Measurements from ENCODE around the gene ZNF414.
A peak's percentile ranks its signal among the peaks of the same experiment; 100 is the strongest.
"Not testable (repeated sequence)": the region's sequence is repeated elsewhere in the genome, so short reads cannot be mapped to it uniquely, and the experiment has no call there.

Gene ZNF414, protein sequence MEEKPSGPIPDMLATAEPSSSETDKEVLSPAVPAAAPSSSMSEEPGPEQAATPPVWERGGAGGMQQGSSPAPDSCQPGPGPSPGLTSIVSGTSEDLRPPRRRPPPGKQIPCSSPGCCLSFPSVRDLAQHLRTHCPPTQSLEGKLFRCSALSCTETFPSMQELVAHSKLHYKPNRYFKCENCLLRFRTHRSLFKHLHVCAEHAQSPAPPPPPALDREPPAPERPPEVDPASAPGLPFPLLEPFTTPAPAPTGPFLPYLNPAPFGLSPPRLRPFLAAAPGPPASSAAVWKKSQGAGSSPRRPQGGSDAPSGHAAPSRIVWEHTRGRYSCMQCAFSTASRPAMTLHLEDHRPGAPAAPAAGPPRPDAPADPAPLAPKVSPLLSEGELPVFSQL

DNA sequence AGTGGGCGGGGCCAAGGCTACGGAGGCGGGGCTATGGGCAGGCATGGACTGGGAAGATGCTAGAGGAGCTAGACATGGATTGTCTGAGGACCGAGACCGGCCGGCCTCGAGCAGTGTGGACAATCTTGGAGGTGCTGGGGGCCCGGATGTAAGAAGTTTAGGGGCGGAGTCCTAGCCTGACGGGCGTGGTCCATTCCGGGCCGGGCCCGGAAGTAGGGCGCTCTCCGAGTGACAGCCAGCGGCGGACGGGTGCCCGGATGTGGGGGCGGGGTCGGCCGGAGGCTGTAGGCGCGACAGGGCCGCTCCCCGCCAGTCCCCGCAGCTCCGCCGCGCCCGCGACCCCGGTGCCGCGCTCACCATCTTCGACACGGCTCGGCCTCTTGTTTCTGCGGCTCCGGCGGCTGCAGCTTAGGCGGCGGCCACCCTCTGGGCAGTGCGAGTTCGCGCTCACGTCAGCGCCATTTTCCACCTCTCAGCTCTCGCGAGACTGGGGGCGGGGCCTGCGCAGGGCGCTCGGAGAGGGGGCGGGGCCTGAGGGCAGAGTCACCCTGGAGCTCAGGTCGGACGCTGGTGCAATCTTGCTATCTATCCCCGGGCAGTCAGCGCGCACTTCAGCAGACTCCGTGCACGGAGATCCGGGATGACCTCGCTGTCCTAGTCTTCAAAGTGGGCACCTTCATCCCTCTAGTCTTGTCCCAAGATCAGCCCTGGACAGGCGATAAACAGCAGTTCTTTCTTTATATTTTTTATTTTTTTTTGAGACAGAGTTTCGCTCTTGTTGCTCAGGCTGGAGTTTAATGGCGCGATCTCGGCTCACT, at the start of gene ZNF414:
Gene ZNF414, minus strand, starts transcription at position 481 of the 818 bp plus-strand sequence. Its CDS starts 121 bp downstream, at position 360.
- peak; percentile 91 for DNase-seq

DNA sequence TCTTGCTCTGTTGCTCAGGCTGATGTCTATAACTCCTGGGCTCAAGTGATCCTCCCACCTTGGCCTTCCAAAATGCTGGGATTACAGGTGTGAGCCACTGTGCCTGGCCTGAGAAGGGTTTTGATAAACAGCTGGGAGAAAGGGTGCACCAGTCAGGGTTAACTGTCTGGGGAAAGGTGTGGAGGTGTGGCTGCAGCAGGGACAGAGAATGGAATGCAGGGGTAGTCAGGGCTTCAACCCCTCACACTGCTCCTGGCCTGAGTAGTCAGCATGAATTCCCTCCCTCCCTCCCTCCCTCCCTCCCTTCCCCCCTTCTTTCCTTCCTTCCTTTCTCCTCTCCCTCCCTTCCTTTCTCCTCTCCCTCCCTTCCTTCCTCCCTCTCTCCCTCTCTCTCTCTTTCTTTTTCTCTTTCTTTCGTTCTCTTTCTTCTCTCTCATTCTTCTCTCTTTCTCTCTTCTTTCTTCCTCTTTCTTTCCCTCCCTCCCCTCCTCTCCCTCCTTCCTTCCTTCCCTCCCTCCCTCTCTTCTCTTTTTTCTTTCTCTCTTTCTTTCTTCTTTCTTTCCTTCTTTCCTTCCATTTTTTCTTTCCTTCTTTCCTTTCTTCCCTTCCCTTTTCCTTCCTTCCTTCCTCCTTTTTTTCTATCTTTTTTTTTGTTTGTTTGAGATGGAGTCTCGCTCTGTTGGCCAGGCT, 47.3 kb upstream of the ZNF414 start:
- no peak for DNase-seq

DNA sequence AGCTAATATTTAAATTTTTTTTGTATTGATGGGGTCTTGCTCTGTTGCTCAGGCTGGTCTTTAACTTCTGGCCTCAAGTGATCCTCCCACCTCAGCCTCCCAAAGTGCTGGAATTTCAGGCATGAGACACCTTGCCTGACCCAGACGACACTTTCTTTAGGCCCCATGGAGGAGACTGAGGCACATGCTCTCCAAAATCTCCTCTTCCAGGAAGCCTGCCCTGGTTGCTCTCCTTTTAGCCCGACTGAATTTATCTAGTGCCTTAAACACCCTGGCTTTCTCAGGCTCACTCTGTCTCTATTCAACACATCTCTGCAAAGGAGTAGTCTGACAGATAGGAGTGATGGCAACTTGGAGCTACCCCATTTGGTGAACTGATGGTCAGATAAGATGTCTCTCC, 44.4 kb upstream of the ZNF414 start:
- DNase-seq: no peak

DNA sequence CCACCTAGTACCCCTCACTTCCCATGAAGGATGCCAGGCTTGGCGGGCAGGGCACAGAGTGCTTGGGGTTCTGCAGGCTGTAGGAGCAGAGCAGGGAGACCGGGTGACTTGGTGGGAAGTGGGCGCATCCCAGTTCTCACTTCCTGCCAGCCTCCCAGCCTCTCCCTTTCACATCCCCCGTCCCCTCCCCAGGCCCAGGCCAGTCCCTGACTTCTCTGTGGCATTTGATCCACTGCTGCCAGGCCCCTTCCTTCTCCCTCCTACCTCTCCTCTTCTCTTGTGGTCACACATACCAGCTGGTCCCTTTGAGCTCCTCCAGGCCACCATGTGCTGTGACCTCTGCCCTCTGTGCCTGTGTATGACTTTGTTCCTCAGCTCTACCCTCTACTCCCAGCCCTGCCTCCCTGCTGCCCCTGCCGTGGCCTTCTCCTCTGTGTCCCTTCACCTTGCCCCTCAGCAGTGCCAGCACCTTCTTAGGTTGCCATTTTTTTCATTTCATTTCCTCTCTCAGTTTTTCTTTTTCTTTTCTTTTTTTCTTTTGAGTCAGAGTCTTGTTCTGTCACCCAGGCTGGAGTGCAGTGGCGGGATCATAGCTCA, 43.8 kb upstream of the ZNF414 start:
- DNase-seq: no peak

DNA sequence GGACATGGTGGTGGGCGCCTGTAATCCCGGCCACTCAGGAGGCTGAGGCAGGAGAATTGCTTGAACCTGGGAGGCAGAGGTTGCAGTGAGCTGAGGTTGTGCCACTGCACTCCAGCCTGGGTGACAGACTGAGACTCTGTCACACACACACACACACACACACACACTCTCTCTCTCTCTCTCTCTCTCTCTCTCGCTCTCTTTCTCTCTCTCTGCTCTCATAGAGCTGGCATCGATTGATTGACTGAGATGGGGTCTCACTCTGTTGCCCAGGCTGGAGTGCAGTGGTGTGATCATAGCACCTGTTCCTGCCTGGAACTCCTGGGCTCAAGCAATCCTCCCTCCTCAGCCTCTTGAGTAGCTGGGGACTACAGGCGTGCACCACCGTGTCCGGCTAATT, 39.8 kb upstream of the ZNF414 start:
- DNase-seq: not testable (repeated sequence)

DNA sequence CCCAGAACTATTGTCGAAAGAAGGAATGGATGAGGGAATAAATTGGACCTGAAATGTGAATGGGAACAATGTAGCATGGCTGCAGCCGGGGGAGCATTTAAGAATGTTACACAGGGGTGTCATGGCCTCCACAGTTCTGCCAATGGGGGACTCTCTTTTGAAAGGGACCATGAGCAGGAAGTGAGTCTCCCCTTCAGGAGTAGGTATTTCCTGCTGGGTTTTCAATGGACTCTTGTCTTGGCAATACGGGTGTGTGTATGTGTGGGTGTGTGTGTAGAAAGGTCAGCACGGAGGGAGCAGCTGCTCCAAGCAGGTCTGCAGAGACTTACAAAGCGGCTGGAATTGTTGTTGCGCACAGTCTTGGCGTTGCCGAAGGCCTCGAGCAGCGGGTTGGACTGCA, 38.8 kb upstream of the ZNF414 start:
- DNase-seq: peak; percentile 9

DNA sequence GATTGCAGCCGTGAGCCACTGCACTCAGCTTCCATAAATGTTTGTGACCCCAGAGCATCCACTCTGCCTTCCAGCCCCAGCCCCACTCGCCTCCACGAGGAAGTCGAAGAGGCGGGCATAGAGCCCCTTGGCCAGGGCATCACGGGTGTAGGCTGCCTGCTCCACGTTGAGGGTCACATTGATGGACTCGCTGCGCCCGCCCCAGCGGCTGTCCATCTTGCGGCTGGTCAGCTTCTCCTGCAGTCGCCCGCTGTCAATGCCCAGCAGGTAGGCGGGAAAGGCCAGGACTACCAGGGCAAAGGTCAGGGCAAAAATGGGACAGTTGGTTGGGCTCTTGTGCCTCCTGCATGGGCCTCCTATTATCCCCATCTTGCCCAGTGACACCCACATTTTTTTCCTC, 36.1 kb upstream of the ZNF414 start:
- DNase-seq: no peak

DNA sequence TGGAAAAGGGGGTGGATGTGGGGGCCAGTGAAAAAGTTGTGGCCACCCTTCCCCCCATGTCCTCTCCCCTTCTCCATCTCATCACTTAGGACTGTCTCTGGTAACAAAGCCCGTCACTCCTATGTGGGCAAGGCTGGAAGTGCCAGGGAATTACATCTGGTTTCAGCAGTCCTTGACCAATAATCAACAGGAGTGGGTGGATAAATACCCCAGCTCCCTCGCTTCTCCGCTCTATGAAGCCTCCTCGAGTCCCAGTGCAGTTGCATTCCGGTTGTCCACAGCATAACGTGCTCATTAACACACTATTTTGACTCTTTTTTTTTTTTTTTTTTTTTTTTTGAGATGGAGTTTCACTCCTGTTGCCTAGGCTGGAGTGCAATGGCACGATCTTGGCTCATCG, 31.8 kb upstream of the ZNF414 start:
- DNase-seq: no peak

DNA sequence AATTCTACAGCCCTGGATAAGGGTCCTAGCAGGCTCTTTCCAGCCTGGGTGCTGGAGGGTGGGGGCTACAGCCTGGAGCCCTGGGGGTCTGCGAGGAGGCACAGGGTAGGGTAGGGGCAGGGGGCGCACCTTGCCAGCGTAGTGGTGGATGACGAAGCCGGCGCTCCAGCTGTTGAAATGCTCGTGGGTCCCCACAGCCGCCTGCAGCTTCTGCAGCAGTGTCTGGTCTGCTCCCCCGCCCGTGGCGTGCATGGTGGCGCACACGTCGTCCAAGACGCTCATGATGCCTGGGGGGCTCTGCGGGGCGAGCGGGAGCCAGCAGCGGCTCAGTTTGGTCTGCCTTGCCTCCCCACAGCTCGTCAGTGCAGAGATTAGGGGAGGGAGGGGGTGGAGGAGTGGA, 30.2 kb upstream of the ZNF414 start:
- DNase-seq: no peak

DNA sequence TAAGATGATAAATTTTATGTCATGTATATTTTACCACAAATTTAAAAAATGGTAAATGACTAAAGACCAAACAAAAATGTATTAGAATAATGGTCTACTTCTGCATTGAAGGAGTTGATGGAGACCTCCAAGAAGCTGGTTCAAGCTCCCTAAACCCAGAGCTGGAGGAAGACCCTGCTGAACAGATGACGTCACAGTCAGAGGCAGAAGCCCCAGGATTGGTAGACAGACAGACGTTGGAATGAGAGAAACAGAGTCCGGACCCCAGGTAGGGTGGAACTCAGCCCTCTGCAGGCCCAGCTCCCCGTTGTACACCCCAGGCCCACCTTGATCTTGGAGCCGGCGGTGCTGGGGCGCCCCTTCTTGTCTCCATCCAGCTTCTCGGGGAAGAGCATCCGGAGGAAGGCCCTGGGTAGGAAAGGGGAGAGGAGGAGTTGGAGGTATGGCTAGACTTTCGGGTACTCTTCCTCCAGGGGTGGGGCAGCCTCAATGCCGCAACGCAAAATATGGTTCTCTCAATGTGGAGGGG, 25.7 kb upstream of the ZNF414 start:
- DNase-seq: no peak

DNA sequence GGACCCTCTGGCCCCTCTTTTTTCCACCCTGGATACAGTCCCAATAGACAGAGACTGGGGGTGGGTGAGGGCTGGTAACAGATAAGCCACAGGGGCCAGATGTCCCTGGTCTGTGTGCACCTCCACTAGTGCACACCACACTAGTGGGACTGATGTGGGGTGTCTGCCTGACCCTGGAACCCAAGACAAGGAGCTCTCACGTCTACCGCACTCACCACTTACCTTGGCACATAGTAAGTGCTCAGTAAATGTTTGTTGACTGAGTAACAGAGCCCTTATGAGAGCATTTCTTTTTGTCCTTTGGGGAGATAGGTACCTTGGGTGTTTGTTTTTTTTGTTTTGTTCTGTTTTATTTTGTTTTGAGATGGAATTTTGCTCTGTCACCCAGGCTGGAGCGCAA, 23.1 kb upstream of the ZNF414 start:
- DNase-seq: no peak

DNA sequence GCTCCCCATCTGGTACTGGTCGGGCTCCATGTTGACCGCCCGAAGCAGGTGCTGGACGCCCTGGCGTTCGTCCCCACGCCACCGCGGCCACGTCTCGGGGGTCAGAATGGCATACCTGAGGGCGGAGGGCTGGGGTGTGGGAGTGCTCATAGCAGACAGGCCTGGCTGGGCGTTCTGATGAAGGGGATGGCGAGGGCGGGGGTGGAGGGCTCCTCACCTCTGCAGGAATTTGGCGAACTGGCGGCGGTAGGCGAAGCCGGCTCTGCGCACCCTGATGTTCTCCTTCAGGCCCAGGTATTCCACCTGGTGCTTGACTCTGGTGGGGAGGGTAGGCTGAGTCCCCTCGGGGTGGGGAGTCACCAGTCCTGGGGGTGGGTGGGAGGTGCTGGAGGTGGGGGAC, 22.3 kb upstream of the ZNF414 start:
- no peak for DNase-seq

DNA sequence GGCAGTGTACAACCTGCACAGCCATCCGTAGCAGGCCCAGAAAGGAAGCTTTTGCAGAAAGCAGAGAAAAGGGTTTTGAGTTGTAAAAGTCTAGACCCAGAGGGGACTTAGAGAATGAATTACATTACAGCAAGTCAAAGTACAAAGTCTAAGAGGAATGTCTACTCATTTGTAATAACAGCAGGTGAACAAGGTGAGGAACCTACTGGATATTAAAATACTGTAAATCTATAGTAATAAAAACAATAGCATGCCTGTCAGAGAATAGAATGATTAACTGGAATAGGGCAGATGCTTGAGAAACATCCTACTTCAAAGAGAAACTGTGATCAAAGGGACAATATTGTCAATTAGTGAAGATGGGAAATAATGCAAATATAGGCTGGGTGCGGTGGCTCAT, 18.3 kb upstream of the ZNF414 start:
- no peak for DNase-seq

DNA sequence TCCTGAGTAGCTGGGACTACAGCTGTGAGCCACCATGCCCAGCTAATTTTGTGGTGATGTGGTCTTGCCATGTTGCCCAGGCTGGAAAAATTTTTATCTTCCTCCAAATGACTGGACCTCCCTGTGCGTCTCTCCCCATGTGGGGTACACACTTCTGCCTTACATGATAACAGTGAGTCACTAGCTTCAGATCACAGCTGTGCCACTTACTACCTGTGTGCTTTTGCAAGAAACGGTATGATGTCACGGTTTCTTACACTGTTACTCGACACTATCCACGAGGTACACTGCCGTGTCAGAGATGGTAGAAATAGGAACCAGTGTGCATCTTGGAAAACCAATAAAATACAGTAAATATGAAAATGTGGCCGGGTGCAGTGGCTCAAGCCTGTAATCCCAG, 17.5 kb upstream of the ZNF414 start:
- DNase-seq: no peak

DNA sequence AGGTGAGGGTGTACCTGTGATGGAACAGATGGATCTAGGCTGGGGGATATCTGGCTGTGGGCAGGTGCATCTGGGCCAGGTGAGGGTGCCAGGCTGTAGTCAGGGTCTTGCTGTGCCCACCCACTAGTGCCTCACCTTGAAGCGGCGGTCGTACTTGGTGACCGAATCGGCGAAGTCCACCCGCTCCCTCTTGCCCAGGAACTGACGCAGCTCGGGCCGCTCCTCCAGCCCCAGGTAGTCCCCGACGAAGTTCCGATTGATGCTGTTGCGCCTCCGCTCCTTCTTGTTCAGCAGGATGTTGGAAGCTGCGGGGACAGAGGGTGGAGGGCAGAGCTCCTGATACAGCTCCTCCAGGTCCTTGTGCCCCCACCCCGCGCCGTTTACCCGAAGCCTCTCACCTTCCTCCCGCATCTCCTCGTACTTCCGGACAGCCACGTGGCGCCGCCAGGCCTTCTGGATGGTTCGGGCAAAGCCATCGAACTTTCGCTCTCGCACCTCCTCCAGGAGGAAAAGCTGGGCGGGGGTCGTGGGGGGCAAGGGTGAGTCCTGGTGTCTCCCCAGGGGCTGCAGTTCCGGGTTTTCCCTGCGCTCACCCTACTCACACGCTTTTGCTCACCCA, 16.2 kb upstream of the ZNF414 start:
- DNase-seq: no peak

DNA sequence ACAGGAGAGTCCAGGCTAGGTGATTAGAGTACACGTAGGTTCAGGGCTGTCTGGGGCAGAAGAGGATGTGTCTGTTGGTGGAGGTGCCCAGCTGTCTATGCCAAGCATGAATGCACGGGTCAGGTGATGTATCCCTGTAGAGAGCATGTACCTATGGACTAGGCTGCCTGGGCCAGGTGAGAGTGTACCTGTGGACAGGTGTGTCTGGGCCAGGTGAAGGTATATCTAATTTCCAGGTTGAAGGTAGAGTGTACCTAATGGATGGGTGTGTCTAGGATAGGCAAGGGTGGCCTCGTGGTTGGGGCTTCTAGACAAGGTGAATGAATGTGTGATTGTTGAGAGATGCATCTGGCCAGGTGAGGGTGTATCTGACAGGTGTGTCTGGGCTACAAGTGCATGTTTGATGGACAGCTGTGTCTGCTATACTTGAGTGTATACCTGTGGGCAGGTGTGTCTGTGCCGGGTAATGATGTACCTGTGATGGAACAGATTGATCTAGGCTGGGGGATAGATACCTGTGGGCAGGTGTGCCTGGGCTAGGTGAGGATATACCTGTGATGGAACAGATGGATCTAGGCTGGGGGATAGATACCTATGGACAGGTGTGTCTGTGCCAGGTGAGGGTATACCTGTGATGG, 15.5 kb upstream of the ZNF414 start:
- no peak for DNase-seq

DNA sequence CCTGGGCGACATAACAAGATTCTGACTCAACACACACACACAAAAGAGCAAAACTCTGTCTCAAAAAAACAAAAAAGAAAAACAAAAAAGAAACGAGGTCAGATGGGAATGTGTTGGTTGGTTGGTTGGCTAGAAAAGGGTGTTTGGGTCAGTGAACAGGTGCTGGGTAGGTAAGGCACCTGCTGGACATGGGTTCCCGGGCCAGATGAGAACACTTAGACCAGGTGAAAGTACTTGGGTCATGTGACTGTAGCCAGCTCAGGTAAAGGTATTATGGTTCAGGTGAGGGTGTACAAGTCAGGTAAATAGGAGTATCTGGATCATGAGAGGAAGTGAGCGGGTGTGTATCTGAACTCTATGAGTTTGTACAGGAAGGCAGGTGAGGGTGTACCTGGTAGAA, 14.5 kb upstream of the ZNF414 start:
- no peak for DNase-seq

DNA sequence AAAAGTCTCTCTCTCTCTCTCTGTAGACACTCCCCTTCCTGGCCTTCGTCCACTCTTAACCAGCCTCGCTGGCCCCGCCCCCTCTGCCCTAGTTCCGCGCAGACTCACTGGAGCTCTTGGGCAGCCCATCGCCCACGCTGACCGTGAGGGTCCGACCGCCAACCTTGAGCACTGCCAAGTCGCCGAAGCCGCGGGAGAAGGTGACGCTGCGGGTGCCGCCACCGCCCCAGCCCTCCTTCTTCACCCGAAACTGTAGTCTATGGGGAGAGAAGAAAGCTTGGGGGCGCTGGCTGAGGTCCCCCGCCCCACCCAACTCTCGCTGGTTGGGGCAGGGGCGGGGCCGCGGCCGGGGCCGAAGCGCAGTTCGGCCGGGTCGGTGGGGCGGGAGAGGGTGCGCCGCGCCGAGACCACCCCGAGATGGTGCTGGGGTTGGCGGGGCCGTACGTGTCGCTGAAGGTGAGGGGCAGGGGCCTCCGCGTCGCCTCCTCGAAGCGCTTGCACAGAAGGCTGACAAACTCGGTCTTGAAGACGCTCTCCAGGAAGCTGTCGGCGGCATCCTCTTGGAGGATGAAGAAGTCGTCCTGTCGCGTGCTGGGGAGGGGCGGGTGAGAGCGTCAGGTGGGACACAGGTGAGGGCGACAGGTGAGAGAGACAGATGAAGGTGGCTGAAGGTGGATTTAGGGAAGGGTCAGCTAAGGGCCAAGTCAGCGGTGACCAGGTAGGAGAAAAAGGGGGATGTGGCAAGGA, 12.6 kb upstream of the ZNF414 start:
- DNase-seq: peak; percentile 69

DNA sequence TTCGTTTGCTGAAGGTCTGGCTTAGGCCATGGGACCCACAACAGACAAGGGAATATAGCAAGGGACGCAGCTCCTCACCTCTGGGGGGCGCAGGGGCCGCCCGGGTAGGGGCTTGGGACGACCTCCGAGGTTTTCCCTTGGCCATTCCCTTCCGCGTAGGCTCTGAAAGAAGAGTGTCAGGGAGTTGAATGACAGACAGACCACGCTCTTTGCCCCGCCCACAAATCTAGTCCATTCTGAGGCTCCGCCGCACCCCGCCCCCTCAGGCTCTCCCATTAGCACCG, 11.4 kb upstream of the ZNF414 start:
- DNase-seq: no peak

DNA sequence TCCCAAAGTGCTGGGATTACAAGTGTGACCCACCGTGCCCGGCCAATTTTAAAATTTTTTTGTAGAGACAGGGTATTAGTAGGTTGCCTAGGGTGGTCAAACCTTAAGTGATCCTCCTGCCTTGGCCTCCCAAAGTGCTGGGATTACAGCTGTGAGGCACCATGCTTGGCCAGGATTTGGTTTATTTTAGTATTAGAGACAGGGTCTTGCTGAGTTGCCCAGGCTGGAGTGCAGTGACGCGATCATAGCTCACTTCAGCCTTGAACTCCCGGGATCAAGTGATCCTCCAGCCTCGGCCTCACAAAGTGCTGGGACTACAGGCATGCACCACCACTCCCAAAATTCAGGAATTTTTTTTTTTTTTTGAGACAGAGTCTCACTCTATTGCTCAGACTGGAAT, 5.4 kb upstream of the ZNF414 start:
- no peak for DNase-seq

DNA sequence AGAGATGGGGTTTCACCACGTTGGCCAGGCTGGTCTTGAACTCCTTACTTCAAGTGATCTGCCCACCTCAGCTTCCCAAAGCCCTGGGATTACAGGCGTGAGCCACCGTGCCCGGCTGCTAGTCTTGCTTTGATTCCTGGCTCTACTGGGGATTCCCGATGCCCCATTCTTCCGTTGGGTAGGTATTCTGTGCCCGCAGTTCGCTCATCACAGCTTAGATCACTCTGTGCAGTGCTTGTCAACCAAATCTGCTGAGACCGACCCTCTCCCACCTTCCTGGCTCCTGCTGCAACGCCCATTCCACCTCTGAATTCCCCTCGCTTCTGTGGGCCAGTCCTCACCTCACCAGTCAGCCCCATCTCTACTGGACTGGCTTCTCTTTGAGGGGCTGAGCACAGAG, 4.6 kb upstream of the ZNF414 start:
- DNase-seq: no peak
